Measurements from ENCODE around the gene ZFHX3. TPM values are rescaled to one million over a fixed set of nuclear protein-coding genes. Genes with fewer than 3 reads are reported as not detected.

The ZFHX3 gene
- total RNA-seq, 6 experiments from 2014 or later: 14.5 to 25.8 (median 15.8) TPM

DNA sequence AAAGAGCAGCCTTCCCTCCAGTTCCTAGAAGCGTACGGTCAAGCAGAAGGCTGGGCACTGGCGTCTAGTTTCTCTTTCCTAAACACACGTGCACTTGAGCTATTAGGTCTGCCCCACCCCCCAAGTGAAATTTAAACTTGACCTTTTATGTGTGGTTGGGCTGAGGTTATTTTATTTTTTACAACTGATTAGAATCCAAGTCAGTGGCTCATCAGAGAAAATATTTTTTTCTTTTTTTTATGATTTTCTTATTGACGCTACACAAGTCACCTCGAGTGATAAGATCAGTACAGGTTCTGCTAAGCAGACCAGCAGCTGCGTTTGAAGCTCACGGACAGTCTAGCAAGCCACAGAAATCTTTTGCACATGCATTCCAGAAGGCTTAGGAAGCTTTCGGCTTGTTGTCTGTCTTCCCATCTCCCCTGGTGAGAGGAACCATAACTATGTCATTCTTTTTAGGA is 95.1 kb downstream of the ZFHX3 start:
- peaks cover 6% of the 10 kb centered on the region; the same call in 1 of the 2 replicates for H3K9me3 Mint-ChIP-seq
- H3K4me3 Mint-ChIP-seq: peak overlapping the region; percentile 72
- H3K27me3 Mint-ChIP-seq (ENCODE audit: insufficient read depth): peaks cover 9% of the 10 kb centered on the region
- peak overlapping the region; percentile 83 for H3K27ac Mint-ChIP-seq
- peaks cover 36% of the 10 kb centered on the region for H3K4me1 Mint-ChIP-seq (ENCODE audit: low read depth)
- TF ChIP-seq, protein P1, sequence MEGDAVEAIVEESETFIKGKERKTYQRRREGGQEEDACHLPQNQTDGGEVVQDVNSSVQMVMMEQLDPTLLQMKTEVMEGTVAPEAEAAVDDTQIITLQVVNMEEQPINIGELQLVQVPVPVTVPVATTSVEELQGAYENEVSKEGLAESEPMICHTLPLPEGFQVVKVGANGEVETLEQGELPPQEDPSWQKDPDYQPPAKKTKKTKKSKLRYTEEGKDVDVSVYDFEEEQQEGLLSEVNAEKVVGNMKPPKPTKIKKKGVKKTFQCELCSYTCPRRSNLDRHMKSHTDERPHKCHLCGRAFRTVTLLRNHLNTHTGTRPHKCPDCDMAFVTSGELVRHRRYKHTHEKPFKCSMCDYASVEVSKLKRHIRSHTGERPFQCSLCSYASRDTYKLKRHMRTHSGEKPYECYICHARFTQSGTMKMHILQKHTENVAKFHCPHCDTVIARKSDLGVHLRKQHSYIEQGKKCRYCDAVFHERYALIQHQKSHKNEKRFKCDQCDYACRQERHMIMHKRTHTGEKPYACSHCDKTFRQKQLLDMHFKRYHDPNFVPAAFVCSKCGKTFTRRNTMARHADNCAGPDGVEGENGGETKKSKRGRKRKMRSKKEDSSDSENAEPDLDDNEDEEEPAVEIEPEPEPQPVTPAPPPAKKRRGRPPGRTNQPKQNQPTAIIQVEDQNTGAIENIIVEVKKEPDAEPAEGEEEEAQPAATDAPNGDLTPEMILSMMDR (IDR thresholded peaks at IDR 0.05): no peak
- DNase-seq: peak; percentile 82
- peaks cover 48% of the 10 kb centered on the region for H3K36me3 Mint-ChIP-seq (ENCODE audit: low read depth)

DNA sequence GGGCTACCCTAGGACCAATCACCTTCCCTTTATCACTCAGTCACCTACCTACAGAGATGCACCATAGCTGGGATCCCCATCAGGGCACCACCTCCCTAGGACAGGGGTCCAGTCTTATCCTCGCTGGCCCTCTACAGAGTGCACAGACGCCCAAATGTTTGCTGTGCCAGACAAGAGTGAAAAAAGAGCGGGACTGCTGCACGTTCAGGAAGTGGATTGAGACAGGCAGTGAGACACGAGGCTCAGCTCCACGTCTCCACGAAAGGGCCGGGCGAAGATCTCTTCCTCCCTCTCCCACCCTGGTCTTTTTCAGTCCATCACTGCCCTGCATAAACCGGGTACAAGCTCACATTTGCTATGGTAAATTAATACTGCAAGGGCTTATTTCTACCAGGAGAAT is 95.5 kb downstream of the ZFHX3 start:
- peaks cover 9% of the 10 kb centered on the region for H3K27me3 Mint-ChIP-seq (ENCODE audit: insufficient read depth)
- TF ChIP-seq, protein P1 (IDR thresholded peaks at IDR 0.05): no peak
- DNase-seq: no peak
- H3K36me3 Mint-ChIP-seq (ENCODE audit: low read depth): peaks cover 47% of the 10 kb centered on the region
- peak overlapping the region; percentile 83 for H3K27ac Mint-ChIP-seq
- peaks cover 36% of the 10 kb centered on the region for H3K4me1 Mint-ChIP-seq (ENCODE audit: low read depth)
- peak overlapping the region; percentile 72 for H3K4me3 Mint-ChIP-seq
- H3K9me3 Mint-ChIP-seq: peaks cover 6% of the 10 kb centered on the region; the same call in 1 of the 2 replicates

GRCh38 chr16:72951916-72952315 is 96.0 kb downstream of the ZFHX3 start:
- TF ChIP-seq, protein P1 (IDR thresholded peaks at IDR 0.05): no peak
- H3K36me3 Mint-ChIP-seq (ENCODE audit: low read depth): peaks cover 42% of the 10 kb centered on the region
- H3K27ac Mint-ChIP-seq: peak overlapping the region; percentile 83
- DNase-seq: no peak
- H3K4me1 Mint-ChIP-seq (ENCODE audit: low read depth): peaks cover 36% of the 10 kb centered on the region
- H3K4me3 Mint-ChIP-seq: no peak overlapping the region
- H3K27me3 Mint-ChIP-seq (ENCODE audit: insufficient read depth): peaks cover 7% of the 10 kb centered on the region
- peaks cover 6% of the 10 kb centered on the region; the same call in 1 of the 2 replicates for H3K9me3 Mint-ChIP-seq

DNA sequence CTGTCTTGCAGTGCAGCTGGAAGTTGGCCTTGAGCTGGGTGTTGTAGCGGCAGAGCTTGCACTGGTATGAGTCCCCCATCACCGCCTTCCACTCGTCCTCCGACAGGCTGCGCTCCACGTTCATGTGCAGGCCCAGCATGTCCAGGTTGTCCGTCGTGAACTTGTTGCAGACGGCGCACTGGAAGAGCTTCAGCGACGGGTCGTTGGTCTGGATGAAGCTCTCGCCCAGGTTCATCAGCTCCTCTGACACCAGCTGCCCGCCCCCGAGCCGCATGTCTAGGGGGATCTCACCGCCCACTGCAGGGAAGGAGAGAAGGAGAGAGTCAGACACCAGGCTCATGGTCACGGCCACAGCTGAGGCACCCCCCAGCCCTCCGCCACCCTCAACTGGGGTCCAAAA is 97.3 kb downstream of the ZFHX3 start:
- H3K4me3 Mint-ChIP-seq: no peak overlapping the region
- H3K27ac Mint-ChIP-seq: no peak overlapping the region
- peaks cover 6% of the 10 kb centered on the region; the same call in 1 of the 2 replicates for H3K9me3 Mint-ChIP-seq
- peaks cover 32% of the 10 kb centered on the region for H3K4me1 Mint-ChIP-seq (ENCODE audit: low read depth)
- peaks cover 33% of the 10 kb centered on the region for H3K36me3 Mint-ChIP-seq (ENCODE audit: low read depth)
- H3K27me3 Mint-ChIP-seq (ENCODE audit: insufficient read depth): peaks cover 7% of the 10 kb centered on the region
- DNase-seq: no peak
- TF ChIP-seq, protein P1 (IDR thresholded peaks at IDR 0.05): no peak

DNA sequence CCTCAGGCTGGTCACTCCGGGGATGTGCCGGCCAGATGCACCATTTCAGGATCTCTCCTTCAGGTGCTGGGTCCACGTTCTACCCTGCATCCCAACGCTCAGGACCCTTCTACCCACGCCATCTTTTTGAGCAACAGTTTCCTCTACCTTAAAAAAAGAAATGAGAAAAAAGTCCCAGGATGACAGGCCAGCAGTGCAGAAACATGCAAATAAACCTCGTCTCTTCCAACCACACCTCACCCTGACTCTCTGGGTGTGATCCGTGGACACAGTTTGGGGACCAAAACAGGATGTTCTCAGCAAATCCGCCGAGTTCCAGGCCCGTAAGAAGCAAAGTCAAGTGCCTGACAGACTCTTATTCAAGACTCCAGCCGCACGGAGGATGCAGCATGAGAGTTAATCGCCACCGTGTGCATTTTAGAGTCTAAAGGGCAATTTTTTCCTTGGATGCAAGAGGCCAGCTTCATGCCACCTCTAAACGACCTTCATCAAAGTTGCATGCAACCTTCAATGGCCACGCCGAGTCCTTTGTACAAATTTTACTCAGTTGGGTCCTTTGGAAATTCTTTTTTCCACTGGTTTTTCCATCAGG is 99.6 kb downstream of the ZFHX3 start:
- no peak for DNase-seq
- H3K36me3 Mint-ChIP-seq (ENCODE audit: low read depth): peaks cover 27% of the 10 kb centered on the region
- no peak overlapping the region for H3K4me3 Mint-ChIP-seq
- H3K9me3 Mint-ChIP-seq: peaks cover 6% of the 10 kb centered on the region; the same call in 1 of the 2 replicates
- no peak overlapping the region for H3K27ac Mint-ChIP-seq
- TF ChIP-seq, protein P1 (IDR thresholded peaks at IDR 0.05): no peak
- H3K4me1 Mint-ChIP-seq (ENCODE audit: low read depth): peaks cover 36% of the 10 kb centered on the region
- peaks cover 9% of the 10 kb centered on the region for H3K27me3 Mint-ChIP-seq (ENCODE audit: insufficient read depth)

All from HFFc6 (cell line).